Measurements from ENCODE around the gene USP5.
A peak's percentile ranks its signal among the peaks of the same experiment; 100 is the strongest.

The USP5 gene

GRCh38 chr12:6839482-6840201 is 12.3 kb upstream of the USP5 start:
- Histone ChIP-seq H3K27ac (ENCODE audit: low read depth, low read length) (peak overlapping the region; percentile 40), H3F3A (ENCODE audit: insufficient read depth) (no peaks in the 10 kb centered on the region), H3K9me3 (ENCODE audit: insufficient read depth, low read length) (no peaks in the 10 kb centered on the region), H3K4me2 (ENCODE audit: low read depth, low read length, poor library complexity, severe bottlenecking) (peak overlapping the region; percentile 43), H3K9ac (ENCODE audit: low read length) (peak overlapping the region; percentile 44; the same call in 1 of the 2 replicates), H3K36me3 (ENCODE audit: low read length) (no peaks in the 10 kb centered on the region), H2AFZ (ENCODE audit: low read depth, low read length, severe bottlenecking) (no peak overlapping the region), H3K4me3 (ENCODE audit: insufficient read depth, low read length, poor library complexity, severe bottlenecking) (no peak overlapping the region), H4K20me1 (ENCODE audit: low read depth, low read length) (no peaks in the 10 kb centered on the region), H3K79me2 (ENCODE audit: insufficient read depth, low read length) (no peaks in the 10 kb centered on the region), H3K27me3 (ENCODE audit: low read length) (no peaks in the 10 kb centered on the region), H3K9me2 (replicated peaks; ENCODE audit: insufficient read depth, low read length) (no peaks in the 10 kb centered on the region)
- no peak for TF ChIP-seq CTCF (IDR thresholded peaks at IDR 0.05; ENCODE audit: insufficient read depth, low read length, poor library complexity, severe bottlenecking)
- no peak for TF ChIP-seq EZH2phosphoT487 (conservative IDR thresholded peaks at IDR 0.05; ENCODE audit: low read length)

- TF ChIP-seq CTCF (IDR thresholded peaks at IDR 0.05; ENCODE audit: insufficient read depth, low read length, poor library complexity, severe bottlenecking) (no peak), EZH2phosphoT487 (conservative IDR thresholded peaks at IDR 0.05; ENCODE audit: low read length) (no peak)
- no peaks in the 10 kb centered on the region for H3K36me3 ChIP-seq (ENCODE audit: low read length)
Measured at GRCh38 chr12:6840330-6840729, 11.6 kb upstream of the USP5 start.

GRCh38 chr12:6840761-6841515 is 11.0 kb upstream of the USP5 start, which contains the start of gene GNB3:
TSS of gene GNB3 (plus strand) at chr12:6840925. CDS start at chr12:6841288, 363 bp downstream.
- Histone ChIP-seq H3K4me2 (ENCODE audit: low read depth, low read length, poor library complexity, severe bottlenecking) (peak within 1 kb of the TSS; percentile 43), H3K9me3 (ENCODE audit: insufficient read depth, low read length) (no peaks in the 10 kb centered on the region), H3K4me3 (ENCODE audit: insufficient read depth, low read length, poor library complexity, severe bottlenecking) (no peak within 1 kb of the TSS), H3K9ac (ENCODE audit: low read length) (peak within 1 kb of the TSS; percentile 44; the same call in 1 of the 2 replicates), H3K36me3 (ENCODE audit: low read length) (no peaks in the 10 kb centered on the region), H2AFZ (ENCODE audit: low read depth, low read length, severe bottlenecking) (no peak within 1 kb of the TSS), H4K20me1 (ENCODE audit: low read depth, low read length) (no peaks in the 10 kb centered on the region), H3K27ac (ENCODE audit: low read depth, low read length) (peak within 1 kb of the TSS; percentile 40), H3K9me2 (replicated peaks; ENCODE audit: insufficient read depth, low read length) (no peaks in the 10 kb centered on the region), H3K79me2 (ENCODE audit: insufficient read depth, low read length) (no peaks in the 10 kb centered on the region), H3F3A (ENCODE audit: insufficient read depth) (peaks cover 4% of the 10 kb centered on the region; the same call in 1 of the 2 replicates), H3K27me3 (ENCODE audit: low read length) (no peaks in the 10 kb centered on the region)
- TF ChIP-seq EZH2phosphoT487 (conservative IDR thresholded peaks at IDR 0.05; ENCODE audit: low read length): no peak
- no peak for TF ChIP-seq CTCF (IDR thresholded peaks at IDR 0.05; ENCODE audit: insufficient read depth, low read length, poor library complexity, severe bottlenecking)

More at GRCh38 chr12:6840330-6840729, 11.6 kb upstream of the USP5 start:
- H3K4me2 ChIP-seq (ENCODE audit: low read depth, low read length, poor library complexity, severe bottlenecking): peak overlapping the region; percentile 43
- H3K27me3 ChIP-seq (ENCODE audit: low read length): no peaks in the 10 kb centered on the region
- no peaks in the 10 kb centered on the region for H4K20me1 ChIP-seq (ENCODE audit: low read depth, low read length)
- H3K27ac ChIP-seq (ENCODE audit: low read depth, low read length): peak overlapping the region; percentile 40
- no peaks in the 10 kb centered on the region for H3K9me3 ChIP-seq (ENCODE audit: insufficient read depth, low read length)
- no peak overlapping the region for H3K4me3 ChIP-seq (ENCODE audit: insufficient read depth, low read length, poor library complexity, severe bottlenecking)
- H2AFZ ChIP-seq (ENCODE audit: low read depth, low read length, severe bottlenecking): no peak overlapping the region
- H3K9ac ChIP-seq (ENCODE audit: low read length): peak overlapping the region; percentile 44; the same call in 1 of the 2 replicates
- no peaks in the 10 kb centered on the region for H3K79me2 ChIP-seq (ENCODE audit: insufficient read depth, low read length)
- H3F3A ChIP-seq (ENCODE audit: insufficient read depth): peaks cover 4% of the 10 kb centered on the region; the same call in 1 of the 2 replicates
- H3K9me2 ChIP-seq (replicated peaks; ENCODE audit: insufficient read depth, low read length): no peaks in the 10 kb centered on the region
